Hepatocyte (in vitro differentiated cells): ENCODE measurements around the gene TBX3. TPM values are rescaled to one million over a fixed set of nuclear protein-coding genes. Genes with fewer than 3 reads are reported as not detected.

ENCODE experiments used
- DNase-seq: peaks from one replicate; pipeline ENCODE4 v3.0.0-alpha.2; 2016; ENCODE audit warnings: low spot score
- H2AFZ ChIP-seq: fragments of 200-600 bp; sonication (generic); 2 replicates; pipeline ENCODE4 v1.6.0; 2016; ENCODE audit warnings: antibody characterized with exemption, mild to moderate bottlenecking
- H3K27ac ChIP-seq: fragments of 200-600 bp; sonication (generic); 2 replicates; pipeline ENCODE4 v1.5.1; 2016; ENCODE audit warnings: mild to moderate bottlenecking
- H3K27me3 ChIP-seq: fragments of 200-600 bp; sonication (generic); 2 replicates; pipeline ENCODE4 v1.6.1; 2016
- H3K36me3 ChIP-seq: fragments of 200-600 bp; sonication (generic); replicated peaks from 2 replicates; pipeline ENCODE4 v1.5.1; 2016; ENCODE audit warnings: low read depth; ENCODE audit not compliant: insufficient read depth
- H3K4me1 ChIP-seq: fragments of 200-600 bp; sonication (generic); 2 replicates; pipeline ENCODE4 v1.5.1; 2016; ENCODE audit warnings: mild to moderate bottlenecking, moderate library complexity; ENCODE audit not compliant: insufficient read depth
- H3K4me2 ChIP-seq: fragments of 200-600 bp; sonication (generic); 2 replicates; pipeline ENCODE4 v1.6.0; 2016
- H3K4me3 ChIP-seq: fragments of 200-600 bp; sonication (generic); 2 replicates; pipeline ENCODE4 v1.5.1; 2016; ENCODE audit warnings: mild to moderate bottlenecking
- H3K79me2 ChIP-seq: fragments of 200-600 bp; sonication (generic); 2 replicates; pipeline ENCODE4 v1.6.0; 2017; ENCODE audit warnings: mild to moderate bottlenecking
- H3K9me2 ChIP-seq: fragments of 200-600 bp; sonication (generic); replicated peaks from 2 replicates; pipeline ENCODE4 v1.6.0; 2017; ENCODE audit warnings: mild to moderate bottlenecking; ENCODE audit not compliant: insufficient read depth
- H3K9me3 ChIP-seq: fragments of 200-600 bp; sonication (generic); 2 replicates; pipeline ENCODE4 v1.5.1; 2016; ENCODE audit warnings: low read depth, mild to moderate bottlenecking
- H4K20me1 ChIP-seq: fragments of 200-600 bp; sonication (generic); 2 replicates; pipeline ENCODE4 v1.6.0; 2016; ENCODE audit warnings: mild to moderate bottlenecking; ENCODE audit not compliant: insufficient read depth, poor library complexity, severe bottlenecking
- EZH2 ChIP-seq: fragments of 200-600 bp; sonication (generic); IDR thresholded peaks from 2 replicates; pipeline ENCODE4 v1.6.1; 2016; ENCODE audit warnings: antibody characterized with exemption, mild to moderate bottlenecking, borderline replicate concordance
- EZH2phosphoT487 ChIP-seq: fragments of 200-600 bp; sonication (generic); IDR thresholded peaks from one replicate; pipeline ENCODE4 v1.6.1; 2018; ENCODE audit warnings: antibody characterized with exemption, mild to moderate bottlenecking, low read depth, moderate library complexity; ENCODE audit not compliant: unreplicated experiment, severe bottlenecking
- WGBS: methylation state at CpG from one replicate; pipeline ENCODE4 v1.1.6; 2016; ENCODE audit warnings: low lambda C conversion rate; ENCODE audit errors: missing lambda C conversion rate; 5-methylcytosine and 5-hydroxymethylcytosine counted together
- polyA plus RNA-seq: library from polyadenylated mRNA; unstranded; fragments of >200 nt; fragmentation: Nextera tagmentation; extraction: Ambion mirVana; gene quantifications from 2 replicates; pipeline ENCODE4 v1.2.1, GENCODE V29; 2016
- total RNA-seq: library from RNA; depleted of rRNA; stranded (reverse); fragments of >200 nt; gene quantifications from 2 replicates; pipeline ENCODE4 v1.2.3, GENCODE V29; 2014
- TF ChIP-seq, protein P1 (sequence below): fragments of 200-600 bp; sonication (generic); IDR thresholded peaks from 2 replicates; pipeline ENCODE4 v1.5.1; 2016; ENCODE audit warnings: antibody characterized with exemption, mild to moderate bottlenecking; ENCODE audit not compliant: poor library complexity

Gene TBX3
- total and polyA plus RNA-seq, 2 experiments from 2014 or later: 109 to 133 TPM

DNA sequence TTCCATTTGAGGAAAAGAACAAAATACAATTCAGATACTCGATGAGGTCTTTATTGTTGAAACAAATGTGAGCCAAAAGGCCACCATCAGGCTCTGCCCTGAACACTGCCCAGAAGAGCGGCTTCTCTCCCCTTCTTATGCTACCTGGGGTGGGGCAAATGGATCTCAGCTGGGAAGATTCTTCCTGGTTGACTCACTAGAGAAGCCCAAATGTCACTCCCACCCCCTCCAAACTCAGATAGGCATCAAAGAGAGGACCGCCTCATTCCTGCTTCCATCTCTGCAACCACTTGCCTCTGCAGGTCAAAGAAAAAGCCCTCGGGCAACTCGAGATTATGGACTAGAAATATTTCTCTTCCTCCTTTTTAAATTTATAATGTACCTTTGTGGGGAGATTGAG is 55.8 kb downstream of the TBX3 start:
- TF ChIP-seq, protein P1, sequence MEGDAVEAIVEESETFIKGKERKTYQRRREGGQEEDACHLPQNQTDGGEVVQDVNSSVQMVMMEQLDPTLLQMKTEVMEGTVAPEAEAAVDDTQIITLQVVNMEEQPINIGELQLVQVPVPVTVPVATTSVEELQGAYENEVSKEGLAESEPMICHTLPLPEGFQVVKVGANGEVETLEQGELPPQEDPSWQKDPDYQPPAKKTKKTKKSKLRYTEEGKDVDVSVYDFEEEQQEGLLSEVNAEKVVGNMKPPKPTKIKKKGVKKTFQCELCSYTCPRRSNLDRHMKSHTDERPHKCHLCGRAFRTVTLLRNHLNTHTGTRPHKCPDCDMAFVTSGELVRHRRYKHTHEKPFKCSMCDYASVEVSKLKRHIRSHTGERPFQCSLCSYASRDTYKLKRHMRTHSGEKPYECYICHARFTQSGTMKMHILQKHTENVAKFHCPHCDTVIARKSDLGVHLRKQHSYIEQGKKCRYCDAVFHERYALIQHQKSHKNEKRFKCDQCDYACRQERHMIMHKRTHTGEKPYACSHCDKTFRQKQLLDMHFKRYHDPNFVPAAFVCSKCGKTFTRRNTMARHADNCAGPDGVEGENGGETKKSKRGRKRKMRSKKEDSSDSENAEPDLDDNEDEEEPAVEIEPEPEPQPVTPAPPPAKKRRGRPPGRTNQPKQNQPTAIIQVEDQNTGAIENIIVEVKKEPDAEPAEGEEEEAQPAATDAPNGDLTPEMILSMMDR: no peak
- TF ChIP-seq EZH2 (no peak), EZH2phosphoT487 (no peak)
- WGBS: 57% methylated on average over 5 of the region's 5 CpGs
- H4K20me1 ChIP-seq: no peaks in the 10 kb centered on the region

DNA sequence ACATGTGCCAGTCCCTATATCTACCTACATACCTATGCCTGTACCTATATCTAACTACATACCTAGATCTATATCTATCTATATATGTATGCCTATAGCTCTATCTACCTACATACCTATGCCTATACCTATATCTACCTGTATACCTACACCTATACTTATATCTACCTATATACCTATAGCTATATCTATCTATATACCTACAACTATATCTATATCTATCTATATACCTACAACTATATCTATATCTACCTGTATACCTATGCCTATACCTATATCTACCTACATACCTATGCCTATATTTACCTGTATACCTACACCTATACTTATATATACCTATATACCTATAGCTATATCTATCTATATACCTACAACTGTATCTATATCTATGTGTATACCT is 56.6 kb downstream of the TBX3 start:
- no peaks in the 10 kb centered on the region for H3K9me2 ChIP-seq
- no peaks in the 10 kb centered on the region for H3K9me3 ChIP-seq
- no peak overlapping the region for H3K4me3 ChIP-seq
- H3K36me3 ChIP-seq: no peaks in the 10 kb centered on the region
- peaks cover 4% of the 10 kb centered on the region for H3K4me1 ChIP-seq
- no peak overlapping the region for H3K27ac ChIP-seq
- no peaks in the 10 kb centered on the region for H3K79me2 ChIP-seq
- TF ChIP-seq, protein P1: no peak
- TF ChIP-seq EZH2: no peak
- TF ChIP-seq EZH2phosphoT487: no peak
- H2AFZ ChIP-seq: no peak overlapping the region
- no peak overlapping the region for H3K4me2 ChIP-seq
- H4K20me1 ChIP-seq: no peaks in the 10 kb centered on the region
- no peak for DNase-seq
- H3K27me3 ChIP-seq: no peaks in the 10 kb centered on the region

More for the DNA sequence above, 55.8 kb downstream of the TBX3 start:
- Histone ChIP-seq H3K36me3 (no peaks in the 10 kb centered on the region), H3K4me3 (no peak overlapping the region), H3K9me2 (no peaks in the 10 kb centered on the region), H3K27ac (no peak overlapping the region), H3K27me3 (no peaks in the 10 kb centered on the region), H3K4me1 (peaks cover 4% of the 10 kb centered on the region), H3K79me2 (no peaks in the 10 kb centered on the region), H2AFZ (no peak overlapping the region), H3K9me3 (no peaks in the 10 kb centered on the region), H3K4me2 (no peak overlapping the region)
- no peak for DNase-seq

DNA sequence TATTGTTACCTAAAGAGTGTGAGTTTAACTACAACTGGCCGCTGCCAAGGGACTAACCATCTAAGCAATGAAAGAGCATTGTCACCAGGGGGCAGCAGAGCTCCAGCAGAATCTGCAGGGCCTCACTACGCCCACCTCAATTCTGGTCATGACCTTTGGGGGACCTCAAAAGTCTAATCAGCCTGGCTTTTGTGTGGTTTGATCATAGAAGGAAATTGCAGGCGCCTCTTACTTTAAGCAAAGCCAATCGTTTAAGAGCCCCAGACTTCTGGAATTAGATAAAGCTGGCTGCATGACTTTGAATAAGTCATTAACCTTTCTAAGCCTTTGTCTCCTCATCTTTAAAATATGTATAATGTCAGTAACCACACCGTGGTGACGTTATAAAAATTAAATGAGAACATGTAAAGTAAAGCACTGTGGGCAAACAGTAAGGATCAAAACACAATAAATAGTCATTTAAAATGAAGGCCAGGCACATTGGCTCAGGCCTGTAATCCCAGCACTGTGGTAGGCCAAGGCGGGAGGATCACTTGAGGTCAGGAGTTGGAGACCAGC is 58.6 kb downstream of the TBX3 start:
- Histone ChIP-seq H3K4me3 (no peak overlapping the region), H3K9me3 (no peaks in the 10 kb centered on the region), H3K4me1 (peaks cover 4% of the 10 kb centered on the region), H3K9me2 (no peaks in the 10 kb centered on the region), H2AFZ (no peak overlapping the region), H3K27me3 (no peaks in the 10 kb centered on the region), H3K27ac (no peak overlapping the region), H3K4me2 (no peak overlapping the region), H3K79me2 (no peaks in the 10 kb centered on the region), H3K36me3 (no peaks in the 10 kb centered on the region), H4K20me1 (no peaks in the 10 kb centered on the region)
- no peak for TF ChIP-seq EZH2
- TF ChIP-seq EZH2phosphoT487: no peak
- TF ChIP-seq, protein P1: peak; percentile 86
- WGBS: 25% methylated on average over 7 of the region's 7 CpGs
- peak; percentile 87 for DNase-seq

DNA sequence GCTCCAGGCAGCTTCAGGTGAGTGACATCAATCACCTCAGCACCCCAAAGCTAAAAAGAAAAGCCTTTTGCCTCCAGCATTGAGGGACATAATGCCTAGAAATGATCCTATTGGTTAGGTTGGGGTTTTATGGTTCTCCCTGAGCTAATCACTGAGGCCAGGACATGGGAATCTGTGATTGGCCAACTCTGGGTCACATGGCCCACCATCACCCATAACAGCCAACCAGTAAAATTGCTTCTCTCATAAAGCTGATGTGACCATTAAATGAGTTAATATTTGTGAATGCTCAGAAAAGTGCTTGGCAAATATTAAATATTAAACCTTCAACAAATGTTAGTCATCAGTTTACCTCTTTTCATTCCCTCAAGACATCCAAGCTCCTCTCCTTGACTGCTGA is 60.2 kb downstream of the TBX3 start:
- Histone ChIP-seq H3K4me3 (no peak overlapping the region), H2AFZ (no peak overlapping the region), H3K36me3 (no peaks in the 10 kb centered on the region), H3K27me3 (no peaks in the 10 kb centered on the region), H4K20me1 (no peaks in the 10 kb centered on the region), H3K9me2 (no peaks in the 10 kb centered on the region), H3K4me2 (no peak overlapping the region), H3K4me1 (peaks cover 4% of the 10 kb centered on the region), H3K27ac (no peak overlapping the region), H3K9me3 (no peaks in the 10 kb centered on the region), H3K79me2 (no peaks in the 10 kb centered on the region)
- TF ChIP-seq EZH2 (no peak), EZH2phosphoT487 (no peak)
- TF ChIP-seq, protein P1: no peak
- no peak for DNase-seq
